22Rv1 (cell line): Measurements from ENCODE around the gene GALNT18.

Experiments used
- ZFX ChIP-seq: fragments of 450-650 bp; IDR thresholded peaks from 2 replicates; pipeline ENCODE4 v1.6.1; 2017; ENCODE audit warnings: antibody characterized with exemption, borderline replicate concordance
- TF ChIP-seq, protein P1 (sequence below): fragments of 450-650 bp; IDR thresholded peaks from 2 replicates; pipeline ENCODE4 v1.5.1; 2017; ENCODE audit warnings: mild to moderate bottlenecking

DNA sequence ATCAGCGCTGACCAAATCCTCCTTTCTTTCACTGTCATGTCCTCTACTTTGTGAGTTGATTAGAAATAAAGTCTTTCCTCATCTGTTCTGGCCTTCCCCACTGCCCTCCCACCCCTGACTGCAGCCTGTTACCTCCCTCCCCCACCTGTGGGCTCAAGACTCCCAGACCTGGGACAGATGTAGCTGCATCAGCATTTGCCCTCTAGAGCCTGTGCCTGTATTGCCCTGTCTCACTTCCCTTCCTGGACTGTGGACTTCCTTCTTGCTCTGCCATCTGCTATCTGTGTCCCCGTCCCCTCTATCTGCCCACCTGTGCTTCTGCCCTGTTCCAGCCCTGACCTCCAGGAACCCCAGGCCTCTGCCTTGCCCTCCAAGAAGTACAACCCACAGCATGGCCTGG lies 122.5 kb downstream of the GALNT18 start:
- TF ChIP-seq, protein P1, sequence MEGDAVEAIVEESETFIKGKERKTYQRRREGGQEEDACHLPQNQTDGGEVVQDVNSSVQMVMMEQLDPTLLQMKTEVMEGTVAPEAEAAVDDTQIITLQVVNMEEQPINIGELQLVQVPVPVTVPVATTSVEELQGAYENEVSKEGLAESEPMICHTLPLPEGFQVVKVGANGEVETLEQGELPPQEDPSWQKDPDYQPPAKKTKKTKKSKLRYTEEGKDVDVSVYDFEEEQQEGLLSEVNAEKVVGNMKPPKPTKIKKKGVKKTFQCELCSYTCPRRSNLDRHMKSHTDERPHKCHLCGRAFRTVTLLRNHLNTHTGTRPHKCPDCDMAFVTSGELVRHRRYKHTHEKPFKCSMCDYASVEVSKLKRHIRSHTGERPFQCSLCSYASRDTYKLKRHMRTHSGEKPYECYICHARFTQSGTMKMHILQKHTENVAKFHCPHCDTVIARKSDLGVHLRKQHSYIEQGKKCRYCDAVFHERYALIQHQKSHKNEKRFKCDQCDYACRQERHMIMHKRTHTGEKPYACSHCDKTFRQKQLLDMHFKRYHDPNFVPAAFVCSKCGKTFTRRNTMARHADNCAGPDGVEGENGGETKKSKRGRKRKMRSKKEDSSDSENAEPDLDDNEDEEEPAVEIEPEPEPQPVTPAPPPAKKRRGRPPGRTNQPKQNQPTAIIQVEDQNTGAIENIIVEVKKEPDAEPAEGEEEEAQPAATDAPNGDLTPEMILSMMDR: no peak
- no peak for TF ChIP-seq ZFX
